ENCODE data around the gene OTOG. TPM values are rescaled to one million over a fixed set of nuclear protein-coding genes. Genes with fewer than 3 reads are reported as not detected.

Gene OTOG
- total RNA-seq, 2 experiments from 2014 or later: not detected

- Mint-ChIP-seq H3K27ac (no peak overlapping the region), H3K9me3 (no peaks in the 10 kb centered on the region), H3K36me3 (ENCODE audit: low read depth) (no peaks in the 10 kb centered on the region), H3K4me3 (no peak overlapping the region), H3K27me3 (peaks cover 13% of the 10 kb centered on the region), H3K4me1 (ENCODE audit: low read depth) (no peaks in the 10 kb centered on the region)
- intact Hi-C loops (cut with DNase I, micrococcal nuclease): no loop called here
- POLR2A ChIA-PET: no interaction called here
- Histone ChIP-seq H3K27me3 (ENCODE audit: control insufficient read depth in 1 of 2, insufficient read depth in 2 of 2, low read length in 2 of 2) (peaks cover 0 to 4% of the 10 kb centered on the region in 2 experiments), H3K9me3 (ENCODE audit: control insufficient read depth in 1 of 2, insufficient read depth in 1 of 2, low read length in 2 of 2) (no peaks in the 10 kb centered on the region), H3K36me3 (ENCODE audit: insufficient read depth, low read length) (no peaks in the 10 kb centered on the region), H3K4me3 (ENCODE audit: low read length) (no peak overlapping the region), H3K27ac (ENCODE audit: low read depth in 1 of 2, low read length in 2 of 2) (no peak overlapping the region), H3K4me1 (ENCODE audit: insufficient read depth, low read length) (no peaks in the 10 kb centered on the region)
- ATAC-seq (ENCODE audit: poor library complexity): no peak
- no peak for DNase-seq
- CTCF ChIA-PET: no interaction called here
- TF ChIP-seq CTCF (IDR thresholded peaks at IDR 0.05): no peak
Observed at GRCh38 chr11:17563231-17563646, 16.2 kb downstream of the OTOG start.

GRCh38 chr11:17563961-17564686, 17.1 kb downstream of the OTOG start:
- Histone ChIP-seq H3K9me3 (ENCODE audit: control insufficient read depth in 1 of 2, insufficient read depth in 1 of 2, low read length in 2 of 2) (no peaks in the 10 kb centered on the region), H3K36me3 (ENCODE audit: insufficient read depth, low read length) (no peaks in the 10 kb centered on the region), H3K27me3 (ENCODE audit: control insufficient read depth in 1 of 2, insufficient read depth in 2 of 2, low read length in 2 of 2) (no peaks in the 10 kb centered on the region), H3K4me1 (ENCODE audit: insufficient read depth, low read length) (no peaks in the 10 kb centered on the region), H3K4me3 (ENCODE audit: low read length) (no peak overlapping the region), H3K27ac (ENCODE audit: low read depth in 1 of 2, low read length in 2 of 2) (no peak overlapping the region)
- Mint-ChIP-seq H3K36me3 (ENCODE audit: low read depth) (no peaks in the 10 kb centered on the region), H3K4me1 (ENCODE audit: low read depth) (no peaks in the 10 kb centered on the region), H3K27ac (no peak overlapping the region), H3K9me3 (no peaks in the 10 kb centered on the region), H3K4me3 (no peak overlapping the region), H3K27me3 (peaks cover 7% of the 10 kb centered on the region)
- TF ChIP-seq CTCF (IDR thresholded peaks at IDR 0.05): no peak
- ChIA-PET POLR2A (no interaction called here), CTCF (no interaction called here)
- no peak for ATAC-seq (ENCODE audit: poor library complexity)
- intact Hi-C loops (cut with DNase I, micrococcal nuclease): no loop called here
- DNase-seq: no peak

- Mint-ChIP-seq H3K4me3 (no peak overlapping the region), H3K9me3 (no peaks in the 10 kb centered on the region), H3K27ac (no peak overlapping the region), H3K27me3 (peaks cover 7% of the 10 kb centered on the region), H3K36me3 (ENCODE audit: low read depth) (no peaks in the 10 kb centered on the region), H3K4me1 (ENCODE audit: low read depth) (no peaks in the 10 kb centered on the region)
- intact Hi-C loops (cut with DNase I, micrococcal nuclease): no loop called here
- no peak for DNase-seq
- no peaks in the 10 kb centered on the region for H3K4me1 ChIP-seq (ENCODE audit: insufficient read depth, low read length)
- TF ChIP-seq CTCF (IDR thresholded peaks at IDR 0.05): no peak
- H3K27ac ChIP-seq (ENCODE audit: low read depth in 1 of 2, low read length in 2 of 2): no peak overlapping the region
- POLR2A ChIA-PET: no interaction called here
- no peak for ATAC-seq (ENCODE audit: poor library complexity)
- H3K9me3 ChIP-seq (ENCODE audit: control insufficient read depth in 1 of 2, insufficient read depth in 1 of 2, low read length in 2 of 2): no peaks in the 10 kb centered on the region
- H3K36me3 ChIP-seq (ENCODE audit: insufficient read depth, low read length): no peaks in the 10 kb centered on the region
- no peak overlapping the region for H3K4me3 ChIP-seq (ENCODE audit: low read length)
- no peaks in the 10 kb centered on the region for H3K27me3 ChIP-seq (ENCODE audit: control insufficient read depth in 1 of 2, insufficient read depth in 2 of 2, low read length in 2 of 2)
- CTCF ChIA-PET: no interaction called here
Observed at GRCh38 chr11:17564687-17565042, 17.6 kb downstream of the OTOG start.
